22Rv1 (cell line): ENCODE data around the gene LRRC40.

Source experiments
- H3K27ac ChIP-seq: fragments of 450-650 bp; 2 replicates; pipeline ENCODE4 v1.5.1; 2017
- CTCF ChIP-seq: fragments of 450-650 bp; IDR thresholded peaks from 2 replicates; pipeline ENCODE4 v1.5.1; 2017; ENCODE audit warnings: mild to moderate bottlenecking
- ZFX ChIP-seq: fragments of 450-650 bp; IDR thresholded peaks from 2 replicates; pipeline ENCODE4 v1.6.1; 2017; ENCODE audit warnings: antibody characterized with exemption, borderline replicate concordance

LRRC40 gene

GRCh38 chr1:70211541-70211940 lies 6.2 kb upstream of the LRRC40 start:
- H3K27ac ChIP-seq, result no peak overlapping the region
- no peak for TF ChIP-seq CTCF
- TF ChIP-seq ZFX, result no peak

- H3K27ac ChIP-seq, result no peak overlapping the region
- no peak for TF ChIP-seq CTCF
- no peak for TF ChIP-seq ZFX
Observed at GRCh38 chr1:70210820-70211219, 5.4 kb upstream of the LRRC40 start.

- H3K27ac ChIP-seq, result no peak overlapping the region
- no peak for TF ChIP-seq ZFX
- no peak for TF ChIP-seq CTCF
Observed at GRCh38 chr1:70208292-70208691, 2.9 kb upstream of the LRRC40 start.

- TF ChIP-seq CTCF (no peak), ZFX (no peak)
- no peak overlapping the region for H3K27ac ChIP-seq
Observed at GRCh38 chr1:70207492-70207891, 2.1 kb upstream of the LRRC40 start.

GRCh38 chr1:70206833-70207232 lies 1.5 kb upstream of the LRRC40 start:
- peak overlapping the region; percentile 85 for H3K27ac ChIP-seq

GRCh38 chr1:70205071-70205433 lies 327 bp downstream of the LRRC40 start:
- TF ChIP-seq CTCF (no peak), ZFX (no peak)
- H3K27ac ChIP-seq, result peak overlapping the region; percentile 85

GRCh38 chr1:70204600-70204999 lies 779 bp downstream of the LRRC40 start:
- peak overlapping the region; percentile 85; the same call in 1 of the 2 replicates for H3K27ac ChIP-seq
- TF ChIP-seq CTCF (no peak), ZFX (no peak)

- no peak for TF ChIP-seq ZFX
- no peak overlapping the region for H3K27ac ChIP-seq
Observed at GRCh38 chr1:70204139-70204538, 1.2 kb downstream of the LRRC40 start.
